HG02678 (cell line): Measurements from ENCODE around the gene PACSIN1.

Experiments
- ATAC-seq: cut with Tn5 transposase; IDR thresholded peaks from one replicate; pipeline ENCODE4 v1.9.1; 2021; ENCODE audit warnings: mild to moderate bottlenecking, moderate library complexity; ENCODE audit not compliant: unreplicated experiment

Gene PACSIN1

DNA sequence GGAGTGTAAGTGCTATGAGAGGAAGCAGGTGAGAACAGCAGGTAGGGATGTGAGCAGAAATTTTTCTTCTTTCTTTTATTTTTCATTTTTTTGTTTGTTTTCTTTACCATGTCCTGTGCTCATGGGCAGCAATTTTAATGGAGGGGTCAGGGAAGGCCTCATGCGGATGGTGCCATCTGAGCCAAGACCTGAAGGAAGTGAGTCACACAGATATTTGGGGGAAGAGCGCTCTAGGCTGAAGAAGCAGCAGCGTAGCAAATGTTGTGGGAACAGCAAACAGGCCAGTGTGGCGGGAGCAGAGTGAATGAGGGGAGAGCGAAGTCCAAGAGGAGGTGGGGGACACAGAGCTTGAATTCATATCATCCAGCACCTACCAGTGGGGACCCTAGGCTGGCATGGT, 77.5 kb downstream of the PACSIN1 start:
- ATAC-seq: no peak

- no peak for ATAC-seq
These were observed 78.3 kb downstream of the PACSIN1 start for GRCh38 chr6:34544052-34544604.

GRCh38 chr6:34544776-34545471, 79.0 kb downstream of the PACSIN1 start:
- no peak for ATAC-seq

GRCh38 chr6:34546551-34547321, 80.9 kb downstream of the PACSIN1 start:
- ATAC-seq: no peak

- no peak for ATAC-seq
These were observed 82.1 kb downstream of the PACSIN1 start for GRCh38 chr6:34547701-34548644.

- no peak for ATAC-seq
These were observed 83.3 kb downstream of the PACSIN1 start for GRCh38 chr6:34549026-34549803.

GRCh38 chr6:34549804-34550202, 83.9 kb downstream of the PACSIN1 start:
- ATAC-seq: no peak

DNA sequence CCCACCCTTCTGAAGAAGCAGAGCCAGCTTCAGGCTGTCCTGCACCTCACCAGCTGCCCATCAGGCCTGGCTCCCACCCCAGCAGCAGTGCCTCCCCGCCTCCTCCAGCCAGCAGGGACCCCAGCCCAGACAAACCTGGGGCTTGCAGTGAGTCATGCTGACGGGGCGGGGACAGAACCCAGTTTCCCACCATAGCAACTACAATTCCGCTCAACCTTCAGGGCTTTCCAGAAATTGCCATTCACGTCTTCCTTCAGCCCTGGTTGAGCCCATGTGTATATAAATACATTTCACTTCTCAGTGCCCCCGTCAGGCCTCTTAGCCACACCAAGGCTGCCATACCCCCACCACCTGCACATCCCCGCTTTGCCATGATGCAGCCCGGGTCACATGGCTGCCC, 85.8 kb downstream of the PACSIN1 start:
- no peak for ATAC-seq

DNA sequence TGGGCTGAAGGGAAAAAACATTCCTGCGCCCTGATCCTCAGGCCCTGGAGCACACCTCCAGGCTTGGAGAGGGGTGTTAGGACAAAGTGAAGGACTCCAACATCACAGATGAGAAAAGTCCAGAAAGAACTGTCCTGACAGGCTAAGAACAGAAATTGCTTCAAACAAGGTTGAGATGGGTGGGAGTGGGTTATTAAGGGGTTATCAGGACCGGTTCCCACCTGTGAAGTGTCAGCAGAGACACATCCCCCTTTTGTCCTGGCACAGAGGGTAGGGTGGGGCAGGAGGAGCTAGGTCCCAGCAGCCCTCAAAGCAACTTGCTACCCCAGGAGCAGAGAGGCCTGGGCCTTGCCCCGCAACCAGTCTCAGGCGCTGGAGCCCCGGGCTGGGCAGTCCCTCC, 86.7 kb downstream of the PACSIN1 start:
- ATAC-seq: no peak

DNA sequence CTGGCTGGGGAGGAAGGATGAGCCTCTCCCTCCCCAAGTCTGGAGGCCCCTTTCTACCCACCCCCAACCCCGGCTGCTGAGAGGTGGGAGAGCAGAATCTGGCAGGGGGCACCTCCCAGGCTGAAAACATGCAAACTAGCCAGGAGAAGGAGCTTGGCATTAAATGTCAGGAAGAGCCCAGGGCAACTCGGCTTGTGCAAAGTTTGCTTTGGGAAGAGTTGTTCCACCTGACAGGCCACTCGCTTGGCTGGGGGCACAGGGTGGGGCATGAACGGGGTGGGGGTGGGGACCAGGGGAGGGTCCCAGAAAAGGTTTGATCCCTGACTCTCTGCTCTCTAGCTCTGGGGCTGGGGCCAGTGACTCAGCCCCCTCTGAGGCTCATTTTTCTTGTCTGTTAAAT, 87.3 kb downstream of the PACSIN1 start:
- no peak for ATAC-seq

DNA sequence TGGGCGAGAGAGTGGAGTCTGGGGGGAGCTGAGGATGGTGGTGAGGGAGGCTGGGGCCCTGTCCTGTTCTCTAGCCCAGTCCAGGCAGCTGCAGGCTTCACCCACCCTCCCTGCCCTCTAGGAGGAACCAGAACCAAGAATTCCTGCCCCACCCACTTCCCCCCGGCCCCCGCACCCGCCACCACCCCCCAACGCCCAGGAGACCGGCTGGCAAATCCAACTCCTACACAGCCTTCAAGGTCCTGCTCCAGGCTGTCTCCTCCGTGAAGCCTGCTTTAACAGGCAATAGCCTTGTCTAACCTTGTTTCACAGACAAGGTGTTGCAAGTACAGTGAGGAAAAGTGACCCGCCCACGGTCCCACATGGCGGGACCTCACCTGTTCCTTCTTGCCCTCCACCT, 87.9 kb downstream of the PACSIN1 start:
- ATAC-seq: no peak

DNA sequence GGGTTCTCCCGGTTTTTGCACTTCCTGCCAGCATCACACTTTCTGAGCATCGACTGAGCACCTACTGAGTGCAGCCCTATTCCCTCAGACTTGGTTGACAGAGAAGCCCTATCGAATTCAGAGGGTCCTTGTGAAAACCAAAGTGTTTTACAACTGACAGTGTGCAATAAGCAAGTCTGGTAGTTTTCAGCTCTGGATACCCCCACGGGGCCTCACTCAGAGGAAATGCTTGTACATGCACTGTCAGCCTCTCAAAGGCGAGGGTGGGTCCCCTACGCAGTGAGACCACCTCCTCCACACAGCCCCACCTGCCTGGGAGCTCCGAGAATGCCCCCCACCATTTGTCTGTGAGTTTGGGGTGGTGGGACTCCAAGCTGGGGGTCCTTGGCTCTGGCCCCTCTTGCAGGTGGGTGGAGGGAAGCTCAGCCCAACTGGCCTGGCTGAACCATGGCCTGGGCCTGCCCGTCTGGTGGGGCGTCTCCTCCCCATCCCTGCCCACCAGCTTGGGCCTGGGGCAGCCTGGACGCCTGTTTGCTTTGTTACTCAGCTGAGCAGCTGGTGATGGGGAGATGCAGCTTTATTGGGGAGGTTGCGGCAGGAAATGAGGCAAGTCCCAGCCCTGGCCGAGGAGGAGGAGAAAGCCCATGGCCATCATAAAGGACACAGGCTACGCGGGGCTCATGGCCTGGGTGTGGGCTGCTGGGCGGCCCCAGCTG, 88.6 kb downstream of the PACSIN1 start:
- ATAC-seq: no peak

- no peak for ATAC-seq
These were observed 89.1 kb downstream of the PACSIN1 start for GRCh38 chr6:34555007-34555322.

GRCh38 chr6:34555328-34555727, 89.5 kb downstream of the PACSIN1 start:
- no peak for ATAC-seq

- no peak for ATAC-seq
These were observed 90.2 kb downstream of the PACSIN1 start, which contains the start of gene SPDEF for GRCh38 chr6:34556031-34556471. SPDEF (minus strand) TSS chr6:34556329; CDS start chr6:34544455, 11,874 bp downstream.

DNA sequence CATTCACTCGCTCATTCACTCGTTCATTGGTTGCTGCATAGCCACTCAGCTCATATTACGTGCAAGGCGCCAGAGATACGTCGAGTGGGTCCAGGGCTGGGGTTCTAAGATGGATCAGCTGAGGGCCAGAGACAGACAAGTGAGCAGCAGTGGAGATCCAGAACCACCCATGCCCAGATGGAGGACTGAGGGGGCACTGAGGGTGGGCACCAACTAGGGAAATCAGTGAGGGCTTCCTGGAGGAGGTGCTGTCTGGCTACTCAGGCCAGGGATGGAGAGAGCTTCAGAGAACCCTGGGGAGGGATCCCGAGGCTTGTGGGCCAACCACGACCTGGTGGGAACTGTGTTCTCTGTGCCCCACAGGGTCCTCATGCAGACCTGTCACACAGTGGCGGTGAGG, 90.6 kb downstream of the PACSIN1 start:
- no peak for ATAC-seq

DNA sequence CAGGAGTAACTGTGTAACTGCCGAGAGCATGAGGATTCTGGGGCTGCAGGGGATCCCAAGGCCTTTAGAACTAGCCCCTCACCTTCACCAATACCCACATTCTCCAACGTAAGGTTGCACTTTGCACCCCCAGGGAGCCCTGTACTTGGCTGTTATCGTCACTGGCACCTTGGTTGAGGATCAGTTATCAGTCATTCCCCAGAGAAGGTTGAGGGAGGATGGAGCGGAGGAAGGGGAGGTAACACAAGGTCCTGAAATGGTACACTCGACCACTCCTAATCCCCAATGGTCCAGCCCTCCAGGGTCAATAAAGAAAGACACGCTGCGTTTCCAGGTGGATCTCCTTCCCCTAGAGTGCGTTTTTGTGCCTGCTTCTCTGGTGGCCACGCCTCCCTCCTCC, 91.4 kb downstream of the PACSIN1 start:
- ATAC-seq: no peak

DNA sequence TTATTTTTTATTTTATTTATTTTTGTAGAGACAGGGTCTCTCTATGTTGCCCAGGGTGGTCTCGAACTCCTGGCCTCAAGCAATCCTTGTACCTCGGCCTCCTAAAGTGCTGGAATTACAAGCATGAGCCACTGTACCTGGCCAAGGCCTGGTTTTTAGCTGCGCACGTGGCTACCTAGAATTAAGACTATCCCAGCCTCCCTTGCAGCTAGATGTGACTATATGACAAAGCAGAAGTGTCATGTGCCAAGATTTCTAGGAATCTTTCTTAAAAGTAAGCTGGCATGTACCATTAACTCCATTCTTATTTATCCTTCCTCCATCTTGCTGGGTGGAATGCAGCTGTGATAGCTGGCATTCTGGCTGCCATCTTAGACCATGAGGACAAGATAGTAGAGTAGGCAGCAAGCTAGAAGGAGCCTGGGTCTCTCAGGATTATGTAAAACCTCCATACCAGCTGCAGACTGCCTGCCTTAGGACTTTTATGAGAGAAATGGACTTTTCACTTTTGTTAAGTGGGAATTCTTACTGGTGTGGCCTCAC, 92.4 kb downstream of the PACSIN1 start:
- ATAC-seq: no peak

DNA sequence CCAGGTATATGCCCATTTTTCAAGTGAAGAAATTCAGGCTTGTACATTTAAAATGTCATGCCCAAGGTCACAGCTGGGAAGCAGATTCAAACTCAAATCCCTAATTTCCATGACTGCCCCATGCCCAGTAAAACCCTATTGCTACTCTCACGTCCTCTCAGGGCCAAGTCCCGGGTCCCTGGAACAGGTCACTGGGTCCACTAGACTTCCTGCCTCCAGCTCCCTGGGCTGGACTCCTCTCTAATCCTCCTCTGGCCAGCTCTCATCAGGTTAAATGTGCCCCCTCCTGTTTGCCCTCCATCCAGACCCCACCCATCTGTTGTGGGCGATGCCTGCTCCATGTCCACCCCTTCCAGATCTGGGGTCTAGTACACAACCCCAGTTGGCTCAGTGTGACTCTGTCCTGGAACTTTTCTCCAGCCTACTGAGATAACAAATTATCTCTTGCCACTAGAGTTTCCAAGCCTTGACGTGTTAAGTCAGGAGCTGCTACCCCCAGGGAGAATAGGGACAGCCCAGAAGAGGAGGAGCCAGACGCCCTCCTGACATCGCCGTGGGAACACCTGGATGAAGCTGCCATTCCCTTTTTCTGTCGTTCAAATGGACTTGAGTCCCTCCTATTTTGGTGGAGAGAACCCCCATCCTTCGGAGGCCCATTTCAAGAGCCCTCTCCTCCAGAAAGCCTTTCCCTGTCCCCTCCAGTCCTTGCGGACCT, 93.9 kb downstream of the PACSIN1 start:
- no peak for ATAC-seq
